ENCODE results near the gene FAM53A. TPM values are rescaled to one million over a fixed set of nuclear protein-coding genes. Genes with fewer than 3 reads are reported as not detected.
"Not testable (repeated sequence)": the region's sequence is repeated elsewhere in the genome, so short reads cannot be mapped to it uniquely, and the experiment has no call there.

Gene FAM53A
- total RNA-seq, 2 experiments from 2014 or later = 2.0 to 2.5 TPM

DNA sequence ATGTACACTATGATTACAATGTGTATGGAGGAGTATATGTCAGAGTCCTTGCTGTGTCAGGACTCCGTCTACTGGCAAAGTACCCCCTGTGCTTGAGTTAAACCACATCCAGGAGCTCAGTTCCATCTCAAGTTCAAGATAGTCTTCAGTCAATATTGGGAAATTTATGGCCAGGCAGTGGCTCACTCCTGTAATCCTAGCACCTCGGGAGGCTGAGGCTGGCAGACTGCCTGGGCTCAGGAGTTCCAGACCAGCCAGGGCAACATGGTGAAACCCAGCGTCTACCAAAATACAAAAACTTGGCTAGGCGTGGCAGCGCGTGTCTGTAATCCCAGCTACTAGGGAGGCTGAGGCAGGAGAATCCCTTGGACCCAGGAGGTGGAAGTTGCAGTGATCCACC, 22.2 kb upstream of the FAM53A start:
- Mint-ChIP-seq H3K4me1 (peaks cover 77% of the 10 kb centered on the region), H3K9me3 (ENCODE audit: low read depth) (no peaks in the 10 kb centered on the region), H3K36me3 (ENCODE audit: low read depth) (peaks cover 76% of the 10 kb centered on the region), H3K27ac (no peak overlapping the region), H3K27me3 (no peaks in the 10 kb centered on the region), H3K4me3 (no peak overlapping the region)
- POLR2A ChIA-PET = no interaction called here
- CTCF ChIA-PET = interaction anchor here (10.9 kb wide), 1 partner anchor 14 kb away, joined by 122 read pairs; no protein-coding TSS in a partner anchor
- intact Hi-C loops (cut with DNase I, micrococcal nuclease) = no loop called here
- ATAC-seq = no peak
- no peak for DNase-seq

DNA sequence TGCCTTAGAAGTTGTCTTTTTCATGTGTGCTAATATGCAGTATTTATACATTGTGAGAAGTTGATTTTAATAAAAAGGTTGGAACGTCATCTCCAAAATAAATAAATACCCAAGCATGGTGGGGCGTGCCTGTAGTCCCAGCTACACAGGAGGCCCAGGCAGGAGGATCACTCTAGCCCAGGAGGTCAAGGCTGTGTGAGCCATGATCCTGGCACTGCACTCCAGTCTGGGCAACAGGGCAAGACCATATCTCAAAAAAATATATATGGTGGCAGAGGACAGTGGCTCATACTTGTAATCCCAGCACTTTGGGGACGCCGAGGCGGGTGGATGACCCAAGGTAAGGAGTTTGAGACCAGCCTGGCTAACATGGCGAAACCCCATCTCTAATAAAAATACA, 21.6 kb upstream of the FAM53A start:
- CTCF ChIA-PET = interaction anchor here (10.9 kb wide), 1 partner anchor 13 kb away, joined by 122 read pairs; no protein-coding TSS in a partner anchor
- ATAC-seq = no peak
- no peak for DNase-seq
- Mint-ChIP-seq H3K4me1 (peaks cover 70% of the 10 kb centered on the region), H3K27ac (no peak overlapping the region), H3K27me3 (no peaks in the 10 kb centered on the region), H3K4me3 (no peak overlapping the region), H3K9me3 (ENCODE audit: low read depth) (no peaks in the 10 kb centered on the region), H3K36me3 (ENCODE audit: low read depth) (peaks cover 72% of the 10 kb centered on the region)
- intact Hi-C loops (cut with DNase I, micrococcal nuclease) = no loop called here
- POLR2A ChIA-PET = no interaction called here

DNA sequence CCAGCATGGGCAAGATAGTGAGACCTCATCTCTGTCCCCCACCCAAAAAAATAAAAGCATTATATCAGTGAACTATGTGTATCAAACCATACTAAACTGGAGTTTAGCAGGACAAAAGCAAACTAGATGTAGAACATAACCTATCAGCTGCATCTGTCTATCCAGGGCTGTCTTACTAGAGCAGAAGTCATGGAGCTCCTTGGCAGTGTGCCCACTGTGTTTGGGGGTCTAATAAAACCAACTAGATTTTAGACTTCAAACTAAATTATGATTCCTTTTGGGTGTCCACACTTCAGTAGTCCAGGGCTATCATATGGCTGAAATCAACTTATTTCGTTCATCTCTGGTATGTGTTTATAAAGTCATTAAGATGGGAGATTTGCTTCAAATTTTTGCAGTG, 19.8 kb upstream of the FAM53A start:
- Mint-ChIP-seq H3K36me3 (ENCODE audit: low read depth) (peaks cover 68% of the 10 kb centered on the region), H3K27me3 (no peaks in the 10 kb centered on the region), H3K27ac (peak overlapping the region; percentile 15), H3K4me3 (no peak overlapping the region), H3K4me1 (peaks cover 52% of the 10 kb centered on the region), H3K9me3 (ENCODE audit: low read depth) (no peaks in the 10 kb centered on the region)
- intact Hi-C loops (cut with DNase I, micrococcal nuclease) = no loop called here
- ChIA-PET POLR2A (interaction anchor here (0.7 to 1.6 kb wide), 5 partner anchors 8 to 47 kb away, joined by 3 to 6 read pairs (median 3); partner anchors contain the start of genes SLBP, TACC3 and TMEM129), CTCF (interaction anchor here (0.7 to 10.9 kb wide), 5 partner anchors 9 to 62 kb away, joined by 3 to 122 read pairs (median 4); partner anchors contain the start of gene SLBP)
- DNase-seq = no peak
- ATAC-seq = no peak

DNA sequence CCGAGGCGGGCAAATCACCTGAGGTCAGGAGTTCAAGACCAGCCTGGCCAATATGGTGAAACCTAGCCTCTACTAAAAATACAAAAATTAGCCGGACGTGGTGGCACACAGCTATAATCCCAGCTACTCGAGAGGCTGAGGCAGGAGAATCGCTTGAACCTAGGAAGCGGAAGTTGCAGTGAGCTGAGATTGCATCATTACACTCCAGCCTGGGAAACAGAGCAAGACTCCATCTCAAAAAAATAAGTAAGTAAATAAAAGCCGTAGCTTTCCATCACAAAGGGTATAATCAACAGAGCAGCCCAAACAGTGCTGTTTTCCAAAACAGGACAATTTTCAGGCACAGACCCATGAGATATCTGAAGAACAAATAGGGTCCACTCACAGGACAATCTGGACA, 17.6 kb upstream of the FAM53A start:
- H3K9me3 Mint-ChIP-seq (ENCODE audit: low read depth); H3K27ac Mint-ChIP-seq; DNase-seq; H3K4me3 Mint-ChIP-seq; intact Hi-C loops (cut with DNase I, micrococcal nuclease); ATAC-seq; H3K27me3 Mint-ChIP-seq: not testable (repeated sequence)
- ChIA-PET POLR2A (interaction anchor here (1.0 to 1.2 kb wide), 2 partner anchors 9 to 10 kb away, joined by 4 to 6 read pairs; partner anchors contain the start of gene SLBP), CTCF (interaction anchor here (0.6 to 10.9 kb wide), 5 partner anchors 9 to 34 kb away, joined by 3 to 122 read pairs (median 4); partner anchors contain the start of gene SLBP)
- Mint-ChIP-seq H3K4me1 (peaks cover 43% of the 10 kb centered on the region), H3K36me3 (ENCODE audit: low read depth) (peaks cover 65% of the 10 kb centered on the region)

DNA sequence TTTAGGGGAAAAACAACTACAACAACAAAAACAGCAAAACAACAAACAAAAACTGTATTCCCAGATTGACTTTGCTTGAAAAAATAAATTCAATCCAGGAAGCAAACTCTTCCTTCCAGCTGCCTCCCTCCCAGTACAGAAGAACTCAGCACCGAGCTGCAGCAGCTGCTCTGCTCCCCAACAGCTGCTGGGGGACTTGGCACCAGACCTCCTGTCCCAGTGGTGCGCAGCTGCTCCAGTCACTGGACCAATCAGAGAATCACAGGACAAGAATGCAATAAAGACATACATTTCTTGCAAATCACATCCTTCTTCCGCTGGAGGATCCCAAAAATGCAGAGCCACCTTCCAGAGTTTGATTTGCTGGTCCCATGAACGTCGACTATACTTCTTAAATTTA, 11.8 kb upstream of the FAM53A start:
- DNase-seq = no peak
- H3K36me3 Mint-ChIP-seq (ENCODE audit: low read depth) = peaks cover 68% of the 10 kb centered on the region
- intact Hi-C loops (cut with DNase I, micrococcal nuclease) = no loop called here

GRCh38 chr4:1693131-1693896, 9.2 kb upstream of the FAM53A start:
- ChIA-PET POLR2A (interaction anchor here (0.9 to 2.3 kb wide), 9 partner anchors 9 to 37 kb away, joined by 3 to 28 read pairs (median 7); partner anchors contain the start of genes SLBP, TACC3 and TMEM129), CTCF (interaction anchor here (0.5 to 8.6 kb wide), 28 partner anchors 11 to 1657 kb away, joined by 3 to 196 read pairs (median 4); partner anchors contain the start of genes FAM53A, SLBP, TACC3 and TMEM129)
- Mint-ChIP-seq H3K9me3 (ENCODE audit: low read depth) (no peaks in the 10 kb centered on the region), H3K27ac (peak overlapping the region; percentile 70), H3K4me1 (peaks cover 4% of the 10 kb centered on the region), H3K27me3 (no peaks in the 10 kb centered on the region), H3K36me3 (ENCODE audit: low read depth) (peaks cover 62% of the 10 kb centered on the region), H3K4me3 (no peak overlapping the region)
- DNase-seq = peak; percentile 88
- intact Hi-C loops (cut with DNase I, micrococcal nuclease) = loop anchor here (1.0 to 2.0 kb wide), 3 partner anchors 17 to 33 kb away; partner anchors contain the start of gene SLBP (in 1 of the 2)
- peak; percentile 96 for ATAC-seq

More for the DNA sequence above, 11.8 kb upstream of the FAM53A start:
- Mint-ChIP-seq H3K9me3 (ENCODE audit: low read depth) (no peaks in the 10 kb centered on the region), H3K27ac (no peak overlapping the region), H3K4me1 (peaks cover 4% of the 10 kb centered on the region), H3K27me3 (no peaks in the 10 kb centered on the region), H3K4me3 (no peak overlapping the region)
- POLR2A ChIA-PET = interaction anchor here (0.6 kb wide), 1 partner anchor 117 kb away, joined by 3 read pairs; no protein-coding TSS in a partner anchor
- ATAC-seq = no peak
- CTCF ChIA-PET = interaction anchor here (1.1 to 8.6 kb wide), 2 partner anchors 14 to 29 kb away, joined by 3 to 196 read pairs; partner anchors contain the start of genes TACC3 and TMEM129

- intact Hi-C loops (cut with DNase I, micrococcal nuclease) = loop anchor here in 1 of 2 experiments (2.0 kb wide), 1 partner anchor 19 kb away; no protein-coding TSS in a partner anchor
- no peaks in the 10 kb centered on the region for H3K27me3 Mint-ChIP-seq
- H3K9me3 Mint-ChIP-seq (ENCODE audit: low read depth) = no peaks in the 10 kb centered on the region
- ATAC-seq = no peak
- H3K4me3 Mint-ChIP-seq = no peak overlapping the region
- POLR2A ChIA-PET = interaction anchor here (0.9 to 1.0 kb wide), 2 partner anchors 8 to 20 kb away, joined by 3 to 4 read pairs; partner anchors contain the start of gene SLBP
- peaks cover 55% of the 10 kb centered on the region for H3K36me3 Mint-ChIP-seq (ENCODE audit: low read depth)
- CTCF ChIA-PET = interaction anchor here (1.8 to 8.6 kb wide), 3 partner anchors 13 to 102 kb away, joined by 4 to 196 read pairs (median 122); partner anchors contain the start of genes TACC3 and TMEM129
- H3K27ac Mint-ChIP-seq = no peak overlapping the region
- H3K4me1 Mint-ChIP-seq = peaks cover 4% of the 10 kb centered on the region
- DNase-seq = no peak
These were observed 7.7 kb upstream of the FAM53A start for GRCh38 chr4:1691737-1692373.

DNA sequence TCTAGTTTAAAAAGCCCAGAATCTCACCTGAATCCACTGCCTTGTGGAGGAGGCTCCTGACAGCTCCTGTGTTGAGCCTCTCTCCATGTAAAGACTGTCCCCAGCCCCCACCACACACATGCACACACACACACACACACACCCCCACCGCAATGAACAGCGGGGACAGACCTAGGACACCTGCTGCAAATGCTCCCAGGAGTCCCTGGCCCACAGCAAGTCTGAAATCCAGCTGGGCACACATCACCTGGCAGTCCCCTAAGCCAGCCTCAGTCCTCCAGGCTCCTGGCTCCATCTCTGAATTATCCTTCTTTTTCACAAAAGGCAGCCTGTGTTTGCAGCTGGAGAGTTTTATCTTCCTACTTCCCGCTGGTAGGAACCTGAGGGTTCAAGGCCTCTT, 6.6 kb upstream of the FAM53A start:
- ChIA-PET CTCF (interaction anchor here (4.4 to 8.6 kb wide), 2 partner anchors 15 to 34 kb away, joined by 122 to 196 read pairs; partner anchors contain the start of genes TACC3 and TMEM129), POLR2A (interaction anchor here (1.0 to 1.2 kb wide), 2 partner anchors 9 to 12 kb away, joined by 3 read pairs; no protein-coding TSS in a partner anchor)
- intact Hi-C loops (cut with DNase I, micrococcal nuclease) = no loop called here
- no peaks in the 10 kb centered on the region for H3K9me3 Mint-ChIP-seq (ENCODE audit: low read depth)
- H3K36me3 Mint-ChIP-seq (ENCODE audit: low read depth) = peaks cover 46% of the 10 kb centered on the region
- no peak overlapping the region for H3K27ac Mint-ChIP-seq
- ATAC-seq (no peak), DNase-seq (no peak)
- H3K27me3 Mint-ChIP-seq = no peaks in the 10 kb centered on the region
- H3K4me1 Mint-ChIP-seq = peaks cover 4% of the 10 kb centered on the region
- H3K4me3 Mint-ChIP-seq = no peak overlapping the region

DNA sequence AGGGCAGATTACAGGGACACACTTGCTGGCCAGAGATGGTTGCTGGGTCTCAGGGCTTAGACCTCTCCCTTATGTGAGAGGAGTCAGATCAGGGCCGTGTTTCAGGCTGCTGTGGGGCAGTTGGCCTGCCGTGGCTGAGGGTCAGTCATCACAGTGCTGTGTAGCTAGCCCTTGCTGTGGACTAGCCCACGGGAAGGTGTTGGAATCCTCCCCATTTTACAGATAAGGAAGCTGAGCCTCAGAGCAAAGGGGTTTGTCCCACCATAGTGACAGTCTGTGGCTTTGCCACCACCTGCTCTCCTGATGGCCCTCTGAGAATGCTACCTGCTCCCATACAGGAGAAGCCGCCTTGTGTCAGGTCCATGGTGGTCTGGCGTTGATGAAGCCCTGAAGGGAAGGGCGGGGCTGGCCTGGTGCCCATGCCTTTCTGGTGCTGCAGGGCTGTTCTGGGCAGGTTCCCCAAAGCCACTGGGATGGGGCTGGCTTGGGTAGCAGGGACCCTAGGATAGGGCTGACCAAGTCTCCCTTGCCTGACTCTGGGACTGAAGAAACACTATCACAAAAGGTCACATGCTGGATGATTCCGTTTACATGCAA, 2.4 kb upstream of the FAM53A start:
- Mint-ChIP-seq H3K27me3 (no peaks in the 10 kb centered on the region), H3K9me3 (ENCODE audit: low read depth) (no peaks in the 10 kb centered on the region), H3K4me1 (peaks cover 12% of the 10 kb centered on the region), H3K4me3 (no peak overlapping the region), H3K36me3 (ENCODE audit: low read depth) (peaks cover 15% of the 10 kb centered on the region), H3K27ac (no peak overlapping the region)
- intact Hi-C loops (cut with DNase I, micrococcal nuclease) = loop anchor here in 1 of 2 experiments (10.0 kb wide), 1 partner anchor 902 kb away; no protein-coding TSS in a partner anchor
- ATAC-seq (no peak), DNase-seq (no peak)
- POLR2A ChIA-PET = interaction anchor here (0.7 kb wide), 1 partner anchor 49 kb away, joined by 3 read pairs; no protein-coding TSS in a partner anchor
- CTCF ChIA-PET = no interaction called here

- CTCF ChIA-PET = no interaction called here
- ATAC-seq (no peak), DNase-seq (no peak)
- H3K9me3 Mint-ChIP-seq (ENCODE audit: low read depth) = no peaks in the 10 kb centered on the region
- intact Hi-C loops (cut with DNase I, micrococcal nuclease) = loop anchor here (2.0 to 10.0 kb wide), 2 partner anchors 27 to 901 kb away; partner anchors contain the start of gene SLBP (in 1 of the 2)
- no peak overlapping the region for H3K27ac Mint-ChIP-seq
- H3K4me3 Mint-ChIP-seq = no peak overlapping the region
- no peaks in the 10 kb centered on the region for H3K27me3 Mint-ChIP-seq
- POLR2A ChIA-PET = no interaction called here
- peaks cover 12% of the 10 kb centered on the region for H3K4me1 Mint-ChIP-seq
- peaks cover 5% of the 10 kb centered on the region for H3K36me3 Mint-ChIP-seq (ENCODE audit: low read depth)
These were observed 1.4 kb upstream of the FAM53A start for GRCh38 chr4:1685235-1686150.
